Right lung (tissue), 5 donors: ENCODE data around the gene COL5A3. TPM values are rescaled to one million over a fixed set of nuclear protein-coding genes. Genes with fewer than 3 reads are reported as not detected.

Experiments
- polyA plus RNA-seq, 5 donors: library from polyadenylated mRNA; unstranded; fragments of 120-200 nt; gene quantifications; one replicate each; pipeline versions ENCODE4 v1.2.1 to v1.2.3, GENCODE V29; 2013; ENCODE audit warnings: inconsistent platforms in 1 of 5, low replicate concordance in 1 of 5; ENCODE audit not compliant: insufficient read length in 5 of 5, insufficient read depth in 1 of 5

COL5A3 gene
- polyA plus RNA-seq, 5 donors: 3.6 to 11.0 (median 5.7) TPM

Other genes starting within 250 kb of the COL5A3 start
- 10 to 100 TPM; 21.7 to 44.4 (median 34.6) TPM for gene ZNF846, start 241.8 kb downstream of the COL5A3 start, polyA plus RNA-seq
- gene FBXL12, start 191.4 kb downstream of the COL5A3 start, polyA plus RNA-seq: 10 to 100 TPM; 26.2 to 40.9 (median 34.5) TPM
- 100 to 1,000 TPM; 191 to 281 (median 227) TPM for gene UBL5, start 182.6 kb downstream of the COL5A3 start, polyA plus RNA-seq
- gene PIN1, start 175.2 kb downstream of the COL5A3 start, polyA plus RNA-seq: 10 to 100 TPM; 40.5 to 84.0 (median 53.5) TPM
- gene OLFM2, start 74.0 kb downstream of the COL5A3 start, polyA plus RNA-seq: 10 to 100 TPM; 20.8 to 39.3 (median 29.8) TPM
- gene RDH8, start 3.0 kb upstream of the COL5A3 start, polyA plus RNA-seq: not detected
- 10 to 100 TPM; 28.6 to 38.7 (median 36.3) TPM for gene SHFL, start 75.8 kb upstream of the COL5A3 start, polyA plus RNA-seq
- 1 to 10 TPM; 1.0 to 3.0 (median 2.2) TPM for gene ANGPTL6, start 92.2 kb upstream of the COL5A3 start, polyA plus RNA-seq
- 10 to 100 TPM; 22.1 to 34.9 (median 24.0) TPM for gene PPAN, start 95.9 kb upstream of the COL5A3 start, polyA plus RNA-seq
- 10 to 100 TPM in 3 of 5 donors, 1 to 10 TPM in 2; 7.1 to 15.1 (median 10.9) TPM for gene P2RY11, start 101.2 kb upstream of the COL5A3 start, polyA plus RNA-seq
- gene EIF3G, start 109.4 kb upstream of the COL5A3 start, polyA plus RNA-seq: 100 to 1,000 TPM; 154 to 238 (median 197) TPM
- gene DNMT1, start 184.4 kb upstream of the COL5A3 start, polyA plus RNA-seq: 100 to 1,000 TPM; 126 to 142 (median 131) TPM
- 10 to 100 TPM; 31.6 to 49.2 (median 37.2) TPM for gene S1PR2, start 220.8 kb upstream of the COL5A3 start, polyA plus RNA-seq
- gene MRPL4, start 241.7 kb upstream of the COL5A3 start, polyA plus RNA-seq: 10 to 100 TPM; 26.7 to 51.0 (median 30.5) TPM